GM12875 (cell line): ENCODE data around the gene SDC3.

Experiments used
- H3K4me3 ChIP-seq: one replicate; pipeline ENCODE4 v1.5.1; 2011; ENCODE audit warnings: low read depth, low read length, control low read depth
- TF ChIP-seq, protein P1 (sequence below): IDR thresholded peaks from 2 replicates; pipeline ENCODE4 v1.5.1; 2011; ENCODE audit warnings: low read depth, mild to moderate bottlenecking, control low read depth, inconsistent platforms, low read length, moderate library complexity, borderline replicate concordance; ENCODE audit not compliant: insufficient read depth

Gene SDC3

DNA sequence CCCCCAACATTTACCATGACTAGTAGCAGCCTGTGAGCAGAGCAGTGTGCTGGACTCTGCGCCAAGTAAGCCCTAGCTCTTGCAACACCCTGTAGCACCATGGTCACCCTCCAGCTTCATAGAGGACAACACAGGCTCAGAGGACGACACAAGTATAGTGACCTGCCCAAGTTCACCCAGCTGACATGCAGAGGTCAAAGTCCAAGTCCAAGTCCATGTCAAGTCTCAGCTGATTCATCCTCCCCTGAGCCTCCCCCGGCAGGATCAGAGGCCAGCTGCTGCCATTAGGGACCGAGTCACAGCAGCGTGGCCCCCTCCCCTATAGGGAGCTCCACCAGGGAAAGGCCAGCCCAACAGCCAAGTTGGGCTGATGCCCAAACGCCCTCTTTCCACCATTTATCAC lies 15.9 kb downstream of the SDC3 start:
- TF ChIP-seq, protein P1, sequence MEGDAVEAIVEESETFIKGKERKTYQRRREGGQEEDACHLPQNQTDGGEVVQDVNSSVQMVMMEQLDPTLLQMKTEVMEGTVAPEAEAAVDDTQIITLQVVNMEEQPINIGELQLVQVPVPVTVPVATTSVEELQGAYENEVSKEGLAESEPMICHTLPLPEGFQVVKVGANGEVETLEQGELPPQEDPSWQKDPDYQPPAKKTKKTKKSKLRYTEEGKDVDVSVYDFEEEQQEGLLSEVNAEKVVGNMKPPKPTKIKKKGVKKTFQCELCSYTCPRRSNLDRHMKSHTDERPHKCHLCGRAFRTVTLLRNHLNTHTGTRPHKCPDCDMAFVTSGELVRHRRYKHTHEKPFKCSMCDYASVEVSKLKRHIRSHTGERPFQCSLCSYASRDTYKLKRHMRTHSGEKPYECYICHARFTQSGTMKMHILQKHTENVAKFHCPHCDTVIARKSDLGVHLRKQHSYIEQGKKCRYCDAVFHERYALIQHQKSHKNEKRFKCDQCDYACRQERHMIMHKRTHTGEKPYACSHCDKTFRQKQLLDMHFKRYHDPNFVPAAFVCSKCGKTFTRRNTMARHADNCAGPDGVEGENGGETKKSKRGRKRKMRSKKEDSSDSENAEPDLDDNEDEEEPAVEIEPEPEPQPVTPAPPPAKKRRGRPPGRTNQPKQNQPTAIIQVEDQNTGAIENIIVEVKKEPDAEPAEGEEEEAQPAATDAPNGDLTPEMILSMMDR: no peak
- no peak overlapping the region for H3K4me3 ChIP-seq

DNA sequence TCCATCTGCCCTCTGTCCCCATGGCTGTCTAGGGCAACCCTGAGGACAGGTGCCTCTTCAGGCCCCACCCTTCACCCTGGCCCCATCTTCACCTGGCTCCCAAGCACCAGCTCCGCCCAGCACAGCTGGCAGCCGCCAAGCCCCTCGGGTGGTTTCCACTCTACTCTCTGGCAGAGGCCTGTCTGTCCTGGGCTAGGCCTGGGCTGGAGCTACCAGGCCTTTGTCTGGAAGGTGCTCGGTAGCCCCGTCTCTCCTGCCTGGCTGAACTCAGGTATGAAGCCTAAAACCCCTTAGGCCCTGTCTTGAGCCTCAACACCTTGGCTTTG lies 17.4 kb downstream of the SDC3 start:
- TF ChIP-seq, protein P1: no peak
- no peak overlapping the region for H3K4me3 ChIP-seq

DNA sequence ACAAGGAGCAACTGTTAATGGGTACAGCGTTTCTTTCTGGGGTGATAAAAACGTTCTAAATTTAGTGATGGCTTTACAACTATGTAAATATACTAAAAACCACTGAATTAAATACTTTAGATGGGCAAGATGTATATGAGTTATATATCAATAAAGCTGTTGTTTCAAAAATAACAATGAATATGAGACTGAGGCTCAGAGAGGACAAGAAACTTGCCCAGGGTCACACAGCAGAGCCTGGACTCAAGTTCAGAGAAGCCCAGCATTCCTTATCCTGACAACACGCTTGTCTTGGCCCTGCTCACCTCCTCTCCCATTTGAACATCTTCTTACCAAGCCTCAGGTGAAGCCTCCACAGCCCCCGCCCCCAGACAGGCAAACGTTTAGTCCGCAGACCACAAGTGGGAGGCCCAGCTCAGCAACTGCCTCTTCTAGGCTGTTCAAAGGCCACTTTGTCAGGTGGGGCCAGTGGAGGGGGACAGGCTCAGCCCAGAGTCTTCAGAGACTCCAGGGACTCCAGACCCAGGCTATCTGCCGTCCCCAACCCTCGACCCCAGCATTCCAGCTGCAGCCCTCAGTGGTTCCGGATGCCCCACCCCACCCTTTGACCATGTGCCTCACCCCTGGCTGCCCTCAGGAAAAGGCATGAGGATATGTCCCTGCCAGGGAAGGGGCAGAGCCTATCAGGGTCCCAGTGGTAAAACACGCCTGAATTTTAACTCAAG lies 17.9 kb downstream of the SDC3 start:
- TF ChIP-seq, protein P1: no peak
- H3K4me3 ChIP-seq: no peak overlapping the region

DNA sequence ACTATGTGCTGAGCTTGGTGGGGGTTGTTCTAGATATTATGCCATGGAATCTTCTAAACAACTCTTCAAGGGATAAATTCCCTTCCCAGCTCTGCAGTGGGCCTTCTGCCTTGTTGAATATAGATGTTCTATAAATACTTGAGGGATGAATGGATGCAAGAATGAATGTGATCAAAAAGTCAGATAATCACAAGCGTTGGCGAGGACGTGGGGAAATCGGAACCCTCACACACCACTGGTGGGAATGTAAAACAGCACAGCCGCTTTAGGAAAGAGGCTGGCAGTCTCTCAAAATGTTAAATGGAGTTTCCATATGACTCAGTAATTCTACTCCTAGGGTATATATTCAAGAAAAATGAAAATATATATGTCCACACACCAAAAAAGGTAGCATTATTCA lies 19.0 kb downstream of the SDC3 start:
- H3K4me3 ChIP-seq: no peak overlapping the region
- TF ChIP-seq, protein P1: no peak

DNA sequence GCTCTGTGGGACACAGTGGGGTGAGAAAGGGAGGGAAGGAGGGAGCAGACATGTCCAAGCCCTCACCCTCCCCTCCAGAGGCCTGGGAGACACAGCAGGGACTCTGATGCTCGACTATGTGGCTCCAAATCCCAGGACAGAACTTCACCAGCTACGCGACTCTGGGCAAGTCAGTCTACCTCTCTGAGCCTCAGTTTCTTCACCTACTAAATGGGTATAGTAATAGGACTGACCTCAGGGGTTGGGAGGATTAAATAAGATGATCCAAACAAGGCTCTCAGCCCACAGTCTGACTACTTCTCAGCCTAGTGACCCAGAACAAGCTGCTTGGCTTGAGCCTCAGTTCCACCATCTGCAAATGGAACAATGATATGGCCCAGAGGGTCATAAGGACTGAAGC lies 19.6 kb downstream of the SDC3 start:
- no peak overlapping the region for H3K4me3 ChIP-seq
- TF ChIP-seq, protein P1: no peak

DNA sequence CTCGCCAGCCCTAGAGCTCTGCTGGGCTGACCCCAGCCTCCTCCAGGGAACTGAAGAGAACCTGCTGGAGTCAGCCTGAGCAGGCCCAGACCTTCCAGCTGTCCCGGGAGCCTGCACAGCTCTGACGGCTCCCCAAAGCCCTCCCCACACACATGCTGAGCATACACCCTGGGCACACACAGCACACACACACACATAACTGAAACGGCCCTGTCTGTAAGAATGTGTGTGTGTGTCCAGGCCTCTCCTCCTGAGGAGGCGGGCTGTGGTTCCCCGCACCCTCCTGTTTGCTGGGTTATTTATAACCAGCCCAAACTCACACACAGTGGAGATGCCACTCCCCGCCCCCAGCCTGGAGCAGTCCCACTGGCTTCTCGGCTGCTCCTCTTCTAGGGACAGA lies 20.2 kb downstream of the SDC3 start:
- H3K4me3 ChIP-seq: no peak overlapping the region
- TF ChIP-seq, protein P1: no peak

DNA sequence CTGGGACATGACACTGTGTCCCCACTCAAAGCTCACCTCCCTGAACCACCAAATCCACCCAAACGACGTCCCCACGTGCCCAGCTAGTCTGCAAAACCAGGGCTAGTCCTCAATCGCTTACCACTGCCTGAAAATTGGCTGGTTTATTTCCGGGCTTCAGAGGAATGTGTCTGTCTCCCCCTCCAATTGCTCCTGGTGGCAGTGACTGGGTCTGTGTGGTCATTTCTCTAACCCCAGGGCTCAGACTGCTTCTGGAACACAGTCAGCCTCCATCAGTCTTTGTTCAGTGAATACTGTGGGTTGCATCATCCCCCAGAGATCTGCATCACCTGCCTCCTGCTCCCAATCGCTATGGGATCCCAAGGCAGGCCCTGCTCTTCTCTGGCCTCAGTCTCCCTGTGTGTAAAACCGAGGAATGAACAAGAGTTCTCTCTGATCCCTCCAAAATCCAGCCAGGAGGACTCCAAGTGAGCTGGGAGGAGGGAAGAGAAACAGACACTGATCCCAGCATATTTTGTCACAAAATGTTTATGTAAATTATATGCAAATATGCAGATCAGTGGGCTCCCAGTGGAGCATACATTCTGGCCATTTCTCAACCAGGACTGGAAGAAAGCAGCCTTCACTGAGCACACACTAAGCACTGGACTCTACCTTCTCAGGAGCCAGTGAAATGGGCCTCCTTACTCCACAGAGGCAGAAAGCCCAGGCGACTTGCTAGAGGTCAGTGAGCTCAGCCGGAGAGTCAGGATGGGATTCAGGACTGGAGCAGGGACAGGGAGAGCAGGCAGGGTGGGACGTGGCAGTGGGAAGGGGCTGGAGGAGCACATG lies 20.9 kb downstream of the SDC3 start:
- TF ChIP-seq, protein P1: no peak
- no peak overlapping the region for H3K4me3 ChIP-seq
